ENCODE results near the gene NDOR1. TPM values are rescaled to one million over a fixed set of nuclear protein-coding genes. Genes with fewer than 3 reads are reported as not detected.
"Not testable (repeated sequence)": the region's sequence is repeated elsewhere in the genome, so short reads cannot be mapped to it uniquely, and the experiment has no call there.

Gene NDOR1
- total RNA-seq, 2 experiments from 2014 or later, result 44.7 to 45.5 TPM

DNA sequence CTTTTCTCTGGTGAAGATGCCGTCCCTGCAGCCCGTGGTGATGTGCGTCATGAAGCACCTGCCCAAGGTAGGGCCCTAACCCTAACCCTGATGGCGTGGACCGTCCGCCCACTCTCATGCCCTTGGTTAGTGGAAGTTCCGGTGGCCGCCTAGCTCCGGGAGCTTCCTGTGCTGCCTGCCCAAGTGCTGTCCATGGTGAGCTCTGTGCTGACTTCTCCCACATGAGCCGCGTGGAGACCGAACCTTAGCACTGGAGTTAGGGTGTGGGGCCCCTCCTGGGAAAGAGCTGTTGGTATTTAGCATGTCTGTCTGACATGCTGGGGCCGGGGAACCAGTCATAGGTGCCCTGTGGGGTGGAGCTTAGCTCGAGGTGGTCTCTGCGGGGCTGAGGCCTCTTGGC, 50.9 kb downstream of the NDOR1 start:
- DNase-seq (no peak), ATAC-seq (no peak)
- H3K9me3 Mint-ChIP-seq (ENCODE audit: insufficient read depth), result no peaks in the 10 kb centered on the region
- peak overlapping the region; percentile 25 for H3K27ac Mint-ChIP-seq
- POLR2A ChIA-PET, result interaction anchor here (0.6 to 5.5 kb wide), 4 partner anchors 12 to 24 kb away, joined by 3 to 87 read pairs (median 8); partner anchors contain the start of gene TUBB4B
- H3K4me3 Mint-ChIP-seq, result peak overlapping the region; percentile 91
- peaks cover 18% of the 10 kb centered on the region for H3K36me3 Mint-ChIP-seq (ENCODE audit: low read depth)
- CTCF ChIA-PET, result interaction anchor here (1.0 to 4.4 kb wide), 3 partner anchors 16 to 26 kb away, joined by 3 to 32 read pairs (median 5); partner anchors contain the start of gene TUBB4B
- H3K27me3 Mint-ChIP-seq (ENCODE audit: low read depth), result no peaks in the 10 kb centered on the region
- H3K4me1 Mint-ChIP-seq (ENCODE audit: low read depth), result peaks cover 20% of the 10 kb centered on the region

DNA sequence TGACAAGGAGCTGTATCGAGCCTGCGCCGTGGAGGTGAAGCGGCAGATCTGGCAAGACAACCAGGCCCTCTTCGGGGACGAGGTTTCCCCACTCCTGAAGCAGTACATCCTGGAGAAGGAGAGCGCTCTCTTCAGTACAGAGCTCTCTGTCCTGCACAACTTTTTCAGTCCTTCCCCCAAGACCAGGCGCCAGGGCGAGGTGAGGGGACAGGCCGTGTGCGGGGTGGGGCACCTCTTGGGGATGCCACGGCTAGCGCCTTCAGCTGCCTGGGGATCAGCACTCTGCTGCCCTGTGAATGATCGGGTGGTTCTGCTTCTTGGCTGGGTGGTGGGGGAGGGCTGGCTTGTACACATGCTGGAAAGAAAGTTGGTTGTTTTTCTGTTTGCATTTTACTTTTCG, 51.4 kb downstream of the NDOR1 start:
- Mint-ChIP-seq H3K36me3 (ENCODE audit: low read depth) (peaks cover 23% of the 10 kb centered on the region), H3K27me3 (ENCODE audit: low read depth) (no peaks in the 10 kb centered on the region), H3K4me1 (ENCODE audit: low read depth) (peaks cover 20% of the 10 kb centered on the region), H3K27ac (no peak overlapping the region), H3K9me3 (ENCODE audit: insufficient read depth) (no peaks in the 10 kb centered on the region), H3K4me3 (peak overlapping the region; percentile 91)
- POLR2A ChIA-PET, result interaction anchor here (1.0 to 5.5 kb wide), 3 partner anchors 12 to 20 kb away, joined by 3 to 87 read pairs (median 14); partner anchors contain the start of gene TUBB4B
- DNase-seq (no peak), ATAC-seq (no peak)
- CTCF ChIA-PET, result interaction anchor here (1.0 to 4.4 kb wide), 3 partner anchors 16 to 26 kb away, joined by 3 to 32 read pairs (median 5); partner anchors contain the start of gene TUBB4B

DNA sequence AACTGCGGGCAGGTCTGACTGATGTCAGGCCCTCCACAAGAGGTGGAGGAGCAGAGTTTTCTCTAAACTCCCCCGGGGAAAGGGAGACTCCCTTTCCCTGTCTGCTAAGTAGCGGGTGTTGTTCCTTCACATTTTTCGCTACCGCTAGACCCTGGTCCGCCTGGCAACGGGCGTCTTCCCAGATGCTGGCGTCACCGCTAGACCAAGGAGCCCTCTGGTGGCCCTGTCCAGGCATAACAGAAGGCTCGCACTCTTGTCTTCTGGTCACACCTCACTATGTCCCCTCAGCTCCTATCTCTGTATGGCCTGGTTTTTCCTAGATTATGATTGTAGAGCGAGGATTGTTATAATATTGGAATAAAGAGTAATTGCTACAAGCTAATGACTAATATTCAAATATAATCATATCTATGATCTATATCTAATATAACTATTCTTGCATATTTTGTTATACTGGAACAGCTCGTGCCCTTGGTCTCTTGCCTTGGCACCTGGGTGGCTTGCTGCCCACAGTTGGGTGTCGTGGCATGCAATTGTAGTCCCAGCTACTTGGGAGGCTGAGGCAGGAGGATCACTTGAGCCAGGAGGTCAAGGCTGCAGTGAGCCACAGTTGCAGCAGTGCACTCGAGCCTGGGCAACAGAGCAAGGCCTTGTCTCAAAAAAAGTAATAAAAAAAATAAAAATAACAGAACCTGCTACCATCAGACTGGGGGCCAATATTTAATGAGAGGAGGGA, 56.8 kb downstream of the NDOR1 start:
- H3K27me3 Mint-ChIP-seq (ENCODE audit: low read depth); POLR2A ChIA-PET; ATAC-seq: not testable (repeated sequence)

DNA sequence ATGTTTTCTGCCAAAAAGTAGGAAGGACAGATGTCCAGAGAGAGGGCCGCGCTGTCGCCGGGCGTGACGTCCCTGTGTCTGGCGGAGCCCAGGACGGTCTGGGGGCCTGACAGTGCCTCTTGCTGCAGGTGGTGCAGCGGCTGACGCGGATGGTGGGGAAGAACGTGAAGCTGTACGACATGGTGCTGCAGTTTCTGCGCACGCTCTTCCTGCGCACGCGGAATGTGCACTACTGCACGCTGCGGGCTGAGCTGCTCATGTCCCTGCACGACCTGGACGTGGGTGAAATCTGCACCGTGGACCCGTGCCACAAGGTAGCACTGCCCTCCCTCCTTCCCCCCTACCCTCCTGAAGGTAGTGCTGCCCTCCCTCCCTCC, 57.4 kb downstream of the NDOR1 start:
- H3K4me3 Mint-ChIP-seq, result no peak overlapping the region

More for the DNA sequence above, 56.8 kb downstream of the NDOR1 start:
- peaks cover 22% of the 10 kb centered on the region for H3K36me3 Mint-ChIP-seq (ENCODE audit: low read depth)
- CTCF ChIA-PET, result interaction anchor here (1.8 kb wide), 1 partner anchor 15 kb away, joined by 6 read pairs; the partner anchor contains the start of gene TOR4A
- not testable (repeated sequence) for H3K9me3 Mint-ChIP-seq (ENCODE audit: insufficient read depth); H3K27ac Mint-ChIP-seq; H3K4me3 Mint-ChIP-seq; H3K4me1 Mint-ChIP-seq (ENCODE audit: low read depth); DNase-seq

DNA sequence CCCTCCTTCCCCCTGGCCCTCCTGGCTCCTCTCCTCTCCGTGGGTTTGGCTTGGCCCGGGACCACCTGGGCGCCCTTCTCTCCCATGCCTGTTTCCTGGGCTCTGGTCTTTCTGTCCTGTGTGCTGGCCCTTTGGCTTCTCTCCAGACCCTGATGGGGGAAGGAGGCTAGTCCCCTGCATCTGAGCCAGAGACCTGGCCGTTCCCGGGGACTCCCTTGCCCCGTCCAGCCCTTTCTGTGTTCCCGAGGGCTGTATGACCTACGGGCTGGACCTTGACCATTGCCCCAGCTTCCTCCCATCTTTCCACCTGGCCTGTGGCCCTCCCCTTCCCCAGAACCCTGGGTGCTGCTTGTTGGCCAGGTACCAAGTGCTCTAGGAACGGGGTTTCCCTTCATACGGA, 58.0 kb downstream of the NDOR1 start:
- H3K36me3 Mint-ChIP-seq (ENCODE audit: low read depth), result peaks cover 31% of the 10 kb centered on the region
- H3K4me1 Mint-ChIP-seq (ENCODE audit: low read depth), result peaks cover 3% of the 10 kb centered on the region
- H3K27me3 Mint-ChIP-seq (ENCODE audit: low read depth), result no peaks in the 10 kb centered on the region
- no peak overlapping the region for H3K27ac Mint-ChIP-seq
- H3K4me3 Mint-ChIP-seq, result no peak overlapping the region
- ATAC-seq, result no peak
- no peaks in the 10 kb centered on the region for H3K9me3 Mint-ChIP-seq (ENCODE audit: insufficient read depth)
- DNase-seq, result no peak
- POLR2A ChIA-PET, result interaction anchor here (0.7 kb wide), 1 partner anchor 549 kb away, joined by 3 read pairs; no protein-coding TSS in a partner anchor
- CTCF ChIA-PET, result no interaction called here

More for the DNA sequence above, 57.4 kb downstream of the NDOR1 start:
- Mint-ChIP-seq H3K27ac (no peak overlapping the region), H3K27me3 (ENCODE audit: low read depth) (no peaks in the 10 kb centered on the region), H3K4me1 (ENCODE audit: low read depth) (peaks cover 3% of the 10 kb centered on the region), H3K9me3 (ENCODE audit: insufficient read depth) (no peaks in the 10 kb centered on the region), H3K36me3 (ENCODE audit: low read depth) (peaks cover 28% of the 10 kb centered on the region)
- ChIA-PET POLR2A (no interaction called here), CTCF (no interaction called here)
- ATAC-seq (no peak), DNase-seq (no peak)

DNA sequence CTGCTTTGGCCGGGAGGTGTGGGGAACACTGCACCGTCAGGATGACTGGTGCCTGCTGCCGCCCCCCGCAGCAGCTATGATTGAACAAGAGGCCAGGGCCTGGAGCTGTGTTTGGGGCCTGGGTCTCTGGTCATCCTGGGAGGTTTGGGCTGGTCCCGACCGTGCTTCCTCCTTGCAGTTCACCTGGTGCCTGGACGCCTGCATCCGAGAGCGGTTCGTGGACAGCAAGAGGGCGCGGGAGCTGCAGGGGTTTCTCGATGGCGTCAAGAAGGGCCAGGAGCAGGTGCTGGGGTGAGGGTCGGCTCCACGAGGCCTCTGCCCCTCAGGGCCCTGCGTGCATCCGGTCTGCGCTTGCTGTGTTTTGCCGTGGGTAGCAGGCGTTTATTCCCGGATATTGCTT, 58.6 kb downstream of the NDOR1 start:
- Mint-ChIP-seq H3K27ac (no peak overlapping the region), H3K9me3 (ENCODE audit: insufficient read depth) (no peaks in the 10 kb centered on the region), H3K4me3 (no peak overlapping the region), H3K36me3 (ENCODE audit: low read depth) (peaks cover 31% of the 10 kb centered on the region), H3K4me1 (ENCODE audit: low read depth) (peaks cover 3% of the 10 kb centered on the region), H3K27me3 (ENCODE audit: low read depth) (no peaks in the 10 kb centered on the region)
- no peak for DNase-seq
- no peak for ATAC-seq
- CTCF ChIA-PET, result no interaction called here
- POLR2A ChIA-PET, result no interaction called here

- peaks cover 7% of the 10 kb centered on the region for H3K4me1 Mint-ChIP-seq (ENCODE audit: low read depth)
- H3K27me3 Mint-ChIP-seq (ENCODE audit: low read depth), result no peaks in the 10 kb centered on the region
- no peaks in the 10 kb centered on the region for H3K9me3 Mint-ChIP-seq (ENCODE audit: insufficient read depth)
- no peak overlapping the region for H3K4me3 Mint-ChIP-seq
- ChIA-PET CTCF (no interaction called here), POLR2A (interaction anchor here (0.6 to 0.7 kb wide), 2 partner anchors 27 to 318 kb away, joined by 3 read pairs; no protein-coding TSS in a partner anchor)
- ATAC-seq (no peak), DNase-seq (no peak)
- peaks cover 37% of the 10 kb centered on the region for H3K36me3 Mint-ChIP-seq (ENCODE audit: low read depth)
- H3K27ac Mint-ChIP-seq, result no peak overlapping the region
Measured at GRCh38 chr9:137265496-137266161, 60.1 kb downstream of the NDOR1 start.

DNA sequence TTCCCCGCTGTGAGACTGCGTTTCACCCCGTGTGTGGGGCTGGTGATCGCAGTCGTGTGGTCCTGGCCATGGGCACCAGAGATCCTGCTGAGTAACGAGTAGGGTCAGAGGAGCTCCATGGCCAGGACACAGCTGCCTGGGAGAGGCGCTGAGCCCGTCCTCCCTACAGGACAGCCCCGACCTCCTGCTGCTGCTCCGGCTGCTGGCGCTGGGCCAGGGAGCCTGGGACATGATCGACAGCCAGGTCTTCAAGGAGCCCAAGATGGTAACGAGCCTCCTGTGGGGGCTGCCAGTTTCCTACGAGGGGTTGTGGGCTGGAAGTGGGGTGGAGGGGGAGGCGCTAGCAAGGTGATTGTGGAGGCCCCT, 60.6 kb downstream of the NDOR1 start:
- no peak overlapping the region for H3K4me3 Mint-ChIP-seq
- DNase-seq (no peak), ATAC-seq (no peak)
- H3K27ac Mint-ChIP-seq, result no peak overlapping the region
- H3K4me1 Mint-ChIP-seq (ENCODE audit: low read depth), result peaks cover 10% of the 10 kb centered on the region
- H3K36me3 Mint-ChIP-seq (ENCODE audit: low read depth), result peaks cover 40% of the 10 kb centered on the region
- H3K27me3 Mint-ChIP-seq (ENCODE audit: low read depth), result no peaks in the 10 kb centered on the region
- ChIA-PET CTCF (interaction anchor here (1.6 kb wide), 1 partner anchor 36 kb away, joined by 3 read pairs; the partner anchor contains the start of gene NRARP), POLR2A (interaction anchor here (0.6 kb wide), 1 partner anchor 27 kb away, joined by 3 read pairs; no protein-coding TSS in a partner anchor)
- no peaks in the 10 kb centered on the region for H3K9me3 Mint-ChIP-seq (ENCODE audit: insufficient read depth)

Small RNA genes lying within 50 kb of the gene (microRNA-seq; reads per million reads assigned to microRNA genes)
- gene MIR3621, result not detected

Other genes with a start within 250 kb of the NDOR1 start
- 1 to 10 TPM; 1.2 to 1.4 TPM for gene PTGDS, start 228.2 kb upstream of the NDOR1 start, total RNA-seq
- not detected for gene LCNL1, start 222.7 kb upstream of the NDOR1 start, total RNA-seq
- 10 to 100 TPM; 80.6 to 85.2 TPM for gene PAXX, start 213.3 kb upstream of the NDOR1 start, total RNA-seq
- 1 to 10 TPM; 3.6 to 4.8 TPM for gene CLIC3, start 209.1 kb upstream of the NDOR1 start, total RNA-seq
- gene ABCA2, start 177.5 kb upstream of the NDOR1 start, total RNA-seq, result 10 to 100 TPM; 61.5 to 62.0 TPM
- gene FUT7, start 173.6 kb upstream of the NDOR1 start, total RNA-seq, result 1 to 10 TPM; 2.5 to 2.6 TPM
- gene NPDC1, start 159.5 kb upstream of the NDOR1 start, total RNA-seq, result 10 to 100 TPM; 20.1 to 29.9 TPM
- gene ENTPD2, start 151.6 kb upstream of the NDOR1 start, total RNA-seq, result under 1 TPM in 1 of 2 experiments, not detected in 1; 0.34 TPM
- 10 to 100 TPM; 56.8 to 57.0 TPM for gene SAPCD2, start 135.1 kb upstream of the NDOR1 start, total RNA-seq
- gene UAP1L1, start 128.2 kb upstream of the NDOR1 start, total RNA-seq, result 10 to 100 TPM; 63.1 to 66.8 TPM
- gene MAN1B1, start 118.7 kb upstream of the NDOR1 start, total RNA-seq, result 10 to 100 TPM; 42.2 to 49.2 TPM
- gene DPP7, start 91.0 kb upstream of the NDOR1 start, total RNA-seq, result 100 to 1,000 TPM; 248 TPM
- gene GRIN1, start 66.5 kb upstream of the NDOR1 start, total RNA-seq, result not detected
- gene LRRC26, start 35.6 kb upstream of the NDOR1 start, total RNA-seq, result not detected
- under 1 TPM; 0.29 to 0.32 TPM for gene TMEM210, start 33.6 kb upstream of the NDOR1 start, total RNA-seq
- gene ANAPC2, start 17.1 kb upstream of the NDOR1 start, total RNA-seq, result 10 to 100 TPM; 60.2 to 64.1 TPM
- gene SSNA1, start 17.0 kb upstream of the NDOR1 start, total RNA-seq, result 10 to 100 TPM; 88.2 to 90.0 TPM
- gene TPRN, start 5.0 kb upstream of the NDOR1 start, total RNA-seq, result 10 to 100 TPM; 10.9 to 12.0 TPM
- gene TMEM203, start 52 bp upstream of the NDOR1 start, total RNA-seq, result 10 to 100 TPM; 34.6 to 36.6 TPM
- 1 to 10 TPM; 3.6 to 4.5 TPM for gene RNF208, start 16.5 kb downstream of the NDOR1 start, total RNA-seq
- under 1 TPM; 0.42 to 0.50 TPM for gene CYSRT1, start 19.5 kb downstream of the NDOR1 start, total RNA-seq
- not detected for gene RNF224, start 21.8 kb downstream of the NDOR1 start, total RNA-seq
- gene SLC34A3, start 25.2 kb downstream of the NDOR1 start, total RNA-seq, result not detected
- 100 to 1,000 TPM; 417 to 432 TPM for gene TUBB4B, start 35.6 kb downstream of the NDOR1 start, total RNA-seq
- not detected for gene STPG3, start 45.6 kb downstream of the NDOR1 start, total RNA-seq
- gene NELFB, start 49.6 kb downstream of the NDOR1 start, total RNA-seq, result 10 to 100 TPM; 68.6 to 68.8 TPM
- 1 to 10 TPM; 6.6 to 7.0 TPM for gene TOR4A, start 72.0 kb downstream of the NDOR1 start, total RNA-seq
- 1 to 10 TPM; 1.4 to 1.5 TPM for gene NRARP, start 96.6 kb downstream of the NDOR1 start, total RNA-seq
- gene EXD3, start 217.5 kb downstream of the NDOR1 start, total RNA-seq, result 10 to 100 TPM in 1 of 2 experiments, 1 to 10 TPM in 1; 10.0 to 10.9 TPM
- under 1 TPM; 0.52 to 0.58 TPM for gene NOXA1, start 217.7 kb downstream of the NDOR1 start, total RNA-seq
- gene ENTPD8, start 235.7 kb downstream of the NDOR1 start, total RNA-seq, result not detected